ENCODE data around the gene PRRT4.

- TF ChIP-seq CTCF (conservative IDR thresholded peaks at IDR 0.05 in 1 of 2, IDR thresholded peaks at IDR 0.05 in 1 of 2; ENCODE audit: extremely low read depth in 1 of 2, insufficient read depth in 1 of 2, low read depth in 1 of 2, low read length in 2 of 2) (no peak), EZH2 (IDR thresholded peaks at IDR 0.05; ENCODE audit: borderline replicate concordance, low read length) (no peak)
Observed at GRCh38 chr7:128394904-128395496, 33.5 kb upstream of the PRRT4 start.
